22Rv1 (cell line): ENCODE measurements around the gene DCAF12L2.

ENCODE experiments used
- CTCF ChIP-seq: fragments of 450-650 bp; IDR thresholded peaks from 2 replicates; pipeline ENCODE4 v1.5.1; 2017; ENCODE audit warnings: mild to moderate bottlenecking
- ZFX ChIP-seq: fragments of 450-650 bp; IDR thresholded peaks from 2 replicates; pipeline ENCODE4 v1.6.1; 2017; ENCODE audit warnings: antibody characterized with exemption, borderline replicate concordance

- TF ChIP-seq CTCF (no peak), ZFX (no peak)
Measured at GRCh38 chrX:126167560-126167959, 1.5 kb upstream of the DCAF12L2 start.
